Activated naive CD4-positive, alpha-beta T cell treated with anti-CD3 and anti-CD28 coated beads, Interleukin-2, amount 50 U/mL, for 16 hours (primary cell): ENCODE data around the gene PPP6R2.
"Not testable (repeated sequence)": the region's sequence is repeated elsewhere in the genome, so short reads cannot be mapped to it uniquely, and the experiment has no call there.

ENCODE experiments used
- DNase-seq: peaks from one replicate; pipeline ENCODE4 v3.0.0-alpha.2; 2020

Gene PPP6R2

DNA sequence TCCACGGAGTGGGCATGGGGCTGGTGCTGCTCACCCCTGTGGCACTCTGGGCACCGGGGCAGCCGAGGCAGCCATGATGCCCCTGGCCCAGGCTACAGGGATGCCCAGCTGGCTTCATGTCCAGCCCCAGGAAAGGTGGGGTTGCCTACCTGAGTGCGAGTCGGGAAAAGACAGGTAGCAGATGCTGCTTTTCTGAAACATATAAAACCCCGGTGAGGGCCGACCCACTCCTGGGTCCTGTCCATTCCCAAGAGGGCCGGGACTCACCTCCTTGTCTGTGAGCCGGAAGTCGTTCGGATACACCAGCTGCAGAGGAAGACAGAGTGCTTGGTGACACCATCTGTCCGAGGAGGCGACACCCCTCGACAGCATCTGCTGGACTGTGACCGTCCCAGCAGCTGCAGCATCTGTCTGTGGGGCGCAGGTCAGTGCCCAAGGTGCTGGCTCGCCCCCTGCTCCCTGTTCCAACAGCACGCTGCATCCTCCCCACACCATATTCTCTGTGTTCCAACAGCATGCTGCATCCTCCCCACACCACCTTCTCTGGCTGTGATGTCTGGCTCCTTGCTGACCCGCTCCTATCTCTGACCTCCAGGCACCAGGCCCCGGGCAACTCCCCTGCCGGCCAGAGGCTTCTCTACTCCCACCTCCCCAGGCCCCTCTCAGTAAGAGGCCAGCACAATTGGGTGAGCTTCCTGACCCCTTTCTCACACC is 24.3 kb upstream of the PPP6R2 start:
- peak; percentile 9 for DNase-seq

DNA sequence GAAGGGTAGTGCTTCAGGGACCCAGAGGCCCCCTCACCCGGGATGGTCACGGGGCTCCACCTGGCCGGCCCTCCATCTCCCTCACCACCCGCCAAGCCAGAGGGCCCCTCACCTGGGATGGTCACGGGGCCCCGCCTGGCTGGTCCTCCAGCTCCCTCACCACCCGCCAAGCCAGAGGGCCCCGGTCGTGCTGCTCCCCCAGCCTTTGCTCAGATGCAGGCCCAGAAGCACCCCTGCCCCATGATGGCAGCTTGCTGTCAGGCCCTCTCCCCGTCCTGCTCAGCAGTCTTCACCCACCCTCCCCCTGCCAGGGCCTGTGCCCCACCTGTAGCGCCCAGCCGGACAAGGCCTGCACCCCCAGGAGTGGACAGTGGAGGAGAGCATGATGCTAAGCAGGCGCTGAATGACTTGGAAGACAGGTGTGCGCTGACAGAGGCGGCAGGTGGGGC is 23.6 kb upstream of the PPP6R2 start:
- DNase-seq: no peak

DNA sequence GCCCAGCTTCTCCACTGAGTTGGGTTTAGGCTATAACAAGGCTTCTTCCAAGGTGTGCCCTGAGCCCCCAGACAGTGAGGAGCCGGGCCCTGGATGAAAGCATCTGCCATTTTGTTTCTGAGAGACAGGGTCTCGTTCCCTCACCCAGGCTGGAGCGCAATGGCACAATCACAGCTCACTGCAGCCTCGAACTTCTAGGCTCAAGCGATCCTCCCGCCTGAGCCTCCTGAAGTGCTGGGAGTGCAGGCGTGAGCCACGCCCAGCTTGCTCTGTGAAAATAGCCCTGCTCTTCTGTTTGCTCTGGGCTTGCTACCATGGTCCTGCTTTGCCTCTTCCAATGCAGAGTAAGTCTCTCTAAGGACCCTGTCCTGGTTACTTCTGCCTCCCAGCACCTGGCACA is 23.0 kb upstream of the PPP6R2 start:
- DNase-seq: no peak

DNA sequence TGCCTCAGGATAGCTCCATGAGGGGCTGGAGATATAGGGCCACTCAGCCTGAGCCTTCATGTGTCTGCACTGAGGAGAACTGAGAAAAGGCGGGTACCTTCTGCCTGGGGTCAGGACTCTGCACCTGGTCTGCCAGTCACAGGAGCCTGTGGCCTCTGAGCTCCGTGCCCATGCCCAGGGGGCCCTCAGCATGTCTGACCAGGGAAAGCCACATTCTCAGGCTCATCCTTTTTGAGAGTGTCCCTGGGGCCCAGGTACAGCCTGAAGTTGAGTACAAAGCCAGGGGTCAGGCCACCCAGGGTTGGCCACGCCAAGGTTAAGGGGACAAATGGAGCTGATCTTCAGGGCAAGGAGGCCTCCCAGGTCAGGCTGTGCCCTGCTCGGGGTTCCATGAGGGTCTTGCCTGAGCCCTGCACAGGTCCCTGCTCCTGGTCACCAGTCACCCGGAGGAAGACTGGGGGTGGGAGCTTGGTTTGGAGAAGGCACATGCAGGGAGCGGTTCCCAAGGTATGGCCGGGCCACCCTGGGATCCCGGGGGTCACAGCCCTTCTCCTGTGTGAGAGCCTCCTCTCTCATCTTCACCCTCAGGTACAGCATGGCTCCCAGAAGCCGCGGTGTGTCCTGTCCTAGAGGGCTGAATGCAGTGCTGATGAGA is 22.3 kb upstream of the PPP6R2 start:
- no peak for DNase-seq

DNA sequence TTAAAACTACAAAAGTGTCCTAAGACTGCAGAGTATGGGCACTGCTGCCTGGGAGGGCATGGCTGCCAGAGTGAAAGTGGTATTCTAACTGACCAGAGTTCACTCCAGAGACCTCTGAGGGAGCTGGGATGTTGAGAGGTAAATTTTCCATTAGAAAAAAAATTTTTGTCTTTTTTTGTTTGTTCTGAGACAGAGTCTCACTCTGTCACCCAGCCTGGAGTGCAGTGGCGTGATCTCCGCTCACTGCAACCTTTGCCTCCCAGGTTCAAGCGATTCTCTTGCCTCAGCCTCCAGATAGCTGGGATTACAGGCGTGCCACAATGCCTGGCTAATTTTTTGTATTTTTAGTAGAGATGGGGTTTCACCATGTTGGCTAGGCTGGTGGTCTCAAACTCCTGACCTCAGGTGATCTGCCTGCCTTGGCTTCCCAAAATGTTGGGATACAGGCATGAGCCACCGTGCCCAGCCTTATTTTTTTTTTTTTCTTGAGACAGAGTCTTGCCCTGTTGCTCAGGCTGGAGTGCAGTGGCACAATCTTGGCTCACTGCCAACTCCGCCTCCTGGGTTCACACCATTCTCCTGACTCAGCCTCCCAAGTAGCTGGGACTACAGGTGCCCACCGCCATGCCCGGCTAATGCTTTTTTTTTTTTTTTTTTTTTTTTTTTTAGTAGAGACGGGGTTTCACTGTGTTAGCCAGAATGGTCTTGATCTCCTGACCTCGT is 20.6 kb upstream of the PPP6R2 start:
- peak; percentile 14 for DNase-seq

DNA sequence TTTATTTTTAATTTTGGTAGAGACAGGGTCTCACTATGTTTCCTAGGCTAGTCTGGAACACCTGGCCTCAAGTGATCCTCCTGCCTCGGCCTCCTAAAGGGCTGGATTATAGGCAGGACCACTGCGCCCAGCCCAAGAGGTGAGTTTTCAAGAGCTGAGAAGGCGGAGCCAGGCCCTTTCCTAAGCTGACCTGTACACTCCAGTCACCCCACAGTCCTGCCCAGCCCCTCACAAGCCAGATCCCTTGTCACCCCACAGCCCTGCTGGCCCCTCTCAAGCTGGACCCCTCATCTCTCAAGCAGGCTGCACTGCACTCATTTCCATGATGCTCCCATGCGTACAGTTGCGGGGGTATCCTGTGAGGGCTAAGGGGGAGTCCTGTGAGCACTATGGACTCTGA is 19.2 kb upstream of the PPP6R2 start:
- DNase-seq: no peak

DNA sequence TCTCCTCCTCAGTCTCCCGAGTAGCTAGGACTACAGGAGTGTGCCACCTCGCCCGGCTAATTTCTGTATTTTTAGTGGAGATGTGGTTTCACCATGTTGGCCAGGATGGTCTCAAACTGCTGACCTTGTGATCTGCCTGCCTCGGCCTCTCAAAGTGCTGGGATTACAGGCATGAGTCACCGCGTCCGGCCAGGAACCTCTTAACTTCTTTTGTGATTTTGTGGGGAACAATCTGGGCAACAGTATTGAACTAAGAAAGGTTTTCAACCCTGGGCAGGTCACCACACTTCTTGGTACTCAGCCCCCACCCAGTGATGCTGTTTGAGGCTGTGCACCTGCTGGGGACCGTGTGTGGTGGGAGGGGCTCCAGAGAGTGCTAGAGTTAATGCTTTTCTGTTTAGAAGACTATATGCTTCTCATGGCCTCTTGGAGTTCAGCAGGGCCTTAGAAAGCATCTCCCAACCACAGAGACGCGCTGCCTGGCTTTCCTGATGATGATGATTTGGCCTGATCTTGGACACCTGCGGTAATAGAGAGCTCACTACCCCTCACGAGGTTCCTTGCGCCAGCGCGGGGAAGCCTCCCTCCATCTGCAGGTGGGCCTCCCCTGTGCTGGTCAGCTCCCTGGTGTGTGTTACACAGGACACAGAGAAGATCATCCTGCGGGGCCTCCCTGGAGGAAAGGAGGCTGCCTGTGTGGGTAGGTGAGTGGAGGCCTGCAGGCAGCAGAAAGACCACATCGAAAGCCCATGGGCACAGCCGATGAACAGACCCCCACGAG is 17.5 kb upstream of the PPP6R2 start:
- no peak for DNase-seq

DNA sequence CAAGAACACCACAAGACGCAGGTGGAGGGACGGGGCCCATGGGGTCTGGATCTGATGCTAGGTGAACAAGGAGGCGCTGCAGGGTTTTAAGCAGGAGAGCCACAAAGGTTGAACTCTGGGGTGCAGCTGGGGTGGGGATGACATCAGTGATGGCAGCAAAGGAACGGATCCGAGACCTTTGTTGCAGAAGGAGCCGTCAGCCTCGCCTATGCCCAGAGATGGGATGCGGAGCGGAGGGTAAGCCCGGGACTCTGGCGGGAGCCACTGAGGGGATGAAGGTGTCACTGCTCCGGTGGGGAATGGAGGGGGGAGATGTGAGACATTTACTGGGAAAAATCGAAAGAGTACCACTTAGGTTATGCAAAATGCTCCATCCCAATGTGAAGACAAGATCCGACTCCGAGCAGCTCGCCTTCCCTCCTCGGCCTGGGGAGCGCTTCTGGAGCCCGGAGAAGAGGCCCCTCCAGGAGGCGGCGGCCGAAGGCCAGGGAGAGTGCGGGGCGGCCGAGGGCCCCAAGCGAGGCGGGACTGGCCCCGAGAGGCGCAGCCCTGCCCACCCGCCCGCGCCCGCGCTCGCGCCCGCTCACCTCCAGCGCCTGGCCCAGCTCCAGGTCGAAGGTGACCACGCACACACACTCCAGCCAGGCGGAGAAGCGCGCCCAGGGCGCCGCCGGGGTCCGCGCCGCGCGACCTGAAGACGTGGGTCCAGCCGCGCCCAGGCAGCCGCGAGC is 16.7 kb upstream of the PPP6R2 start:
- DNase-seq: no peak

DNA sequence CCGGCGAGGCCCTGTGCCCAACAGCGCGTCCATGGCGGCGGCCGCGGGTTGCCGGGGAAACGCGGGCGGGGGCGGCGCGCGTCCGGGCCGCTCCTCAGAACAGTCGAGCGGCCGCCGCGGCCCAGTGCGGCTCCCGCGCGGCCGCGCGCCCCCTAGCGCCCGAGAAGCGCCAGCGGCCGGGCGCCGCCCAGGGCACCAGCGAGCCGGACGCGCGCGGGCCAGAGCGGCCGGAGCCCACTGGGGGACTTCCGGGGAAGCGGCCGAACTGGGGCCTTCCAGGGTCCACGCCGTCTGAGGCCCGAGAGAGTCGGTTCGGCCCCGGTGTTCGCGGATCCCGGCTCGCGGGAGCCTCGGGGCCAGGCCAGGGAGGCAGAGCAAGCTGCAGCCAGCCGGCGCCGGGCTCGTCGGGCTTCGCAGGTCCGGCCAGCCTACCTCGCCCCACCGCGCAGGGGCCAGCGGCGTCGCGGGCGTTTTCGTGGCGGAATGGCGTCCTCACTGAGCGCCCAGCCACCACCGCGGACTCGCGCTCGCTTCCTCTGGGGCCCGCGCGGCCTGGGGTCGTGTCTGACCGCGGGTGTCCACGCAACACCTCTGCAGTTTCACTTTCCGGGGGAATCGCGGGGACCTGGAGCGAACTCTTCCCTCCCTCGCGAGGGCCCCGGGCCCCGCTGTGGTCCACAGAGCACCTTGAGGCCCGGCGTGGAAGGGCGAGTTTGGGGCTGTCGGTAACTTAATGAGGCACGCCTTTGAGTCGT is 16.0 kb upstream of the PPP6R2 start, which contains the start of gene DENND6B:
DENND6B (minus strand) TSS at position 57 of the 755 bp plus-strand sequence; CDS start at position 33, 24 bp downstream.
- peak; percentile 63 for DNase-seq

DNA sequence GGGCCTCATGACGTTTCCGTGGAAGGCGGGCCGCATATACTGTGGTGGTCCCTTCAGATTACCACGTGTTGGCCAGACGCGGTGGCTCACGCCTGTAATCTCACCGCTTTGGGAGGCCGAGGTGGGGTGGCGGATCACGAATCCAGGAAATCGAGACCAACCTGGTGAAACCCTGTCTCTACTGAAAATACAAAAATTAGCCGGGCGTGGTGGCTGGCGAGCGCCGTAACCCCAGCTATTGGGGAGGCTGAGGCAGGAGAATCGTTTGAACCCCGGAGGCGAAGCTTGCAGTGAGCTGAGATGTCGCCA is 15.5 kb upstream of the PPP6R2 start:
- no peak for DNase-seq

DNA sequence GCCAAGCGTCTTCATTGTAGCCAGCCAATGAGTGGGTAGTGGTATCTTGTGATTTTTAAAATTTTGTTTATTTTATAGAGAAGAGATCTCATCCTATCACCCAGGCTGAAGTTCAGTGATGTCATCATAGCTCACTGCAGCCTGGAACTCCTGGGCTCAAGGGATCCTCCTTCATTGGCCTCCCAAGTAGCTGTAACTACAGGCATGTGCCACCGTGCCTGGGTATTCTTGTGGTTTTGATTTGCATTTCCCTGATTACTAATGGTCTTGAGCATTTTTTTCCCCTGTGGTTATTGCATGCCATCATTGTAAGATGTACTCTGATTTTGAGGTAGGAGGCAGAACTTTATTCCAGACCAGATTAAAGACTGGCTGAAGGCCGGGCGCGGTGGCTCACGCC is 13.9 kb upstream of the PPP6R2 start:
- DNase-seq: no peak

DNA sequence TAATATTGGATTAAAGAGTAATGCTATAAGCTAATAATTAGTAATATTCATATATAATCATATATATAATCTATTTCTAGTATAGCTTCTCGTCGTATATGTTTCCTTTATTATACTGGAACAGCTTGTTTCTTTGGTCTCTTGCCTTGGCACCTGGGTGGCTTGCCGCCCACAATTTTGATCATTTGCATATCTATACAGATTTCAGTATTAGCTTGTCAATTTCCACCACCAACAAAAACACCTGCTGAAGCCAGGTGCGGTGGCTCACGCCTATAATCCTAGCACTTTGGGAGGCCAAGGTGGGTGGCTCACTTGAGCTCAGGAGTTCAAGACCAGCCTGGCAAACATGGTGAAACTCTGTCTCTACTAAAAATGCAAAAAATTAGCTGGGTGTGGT is 8.7 kb upstream of the PPP6R2 start:
- DNase-seq: not testable (repeated sequence)

DNA sequence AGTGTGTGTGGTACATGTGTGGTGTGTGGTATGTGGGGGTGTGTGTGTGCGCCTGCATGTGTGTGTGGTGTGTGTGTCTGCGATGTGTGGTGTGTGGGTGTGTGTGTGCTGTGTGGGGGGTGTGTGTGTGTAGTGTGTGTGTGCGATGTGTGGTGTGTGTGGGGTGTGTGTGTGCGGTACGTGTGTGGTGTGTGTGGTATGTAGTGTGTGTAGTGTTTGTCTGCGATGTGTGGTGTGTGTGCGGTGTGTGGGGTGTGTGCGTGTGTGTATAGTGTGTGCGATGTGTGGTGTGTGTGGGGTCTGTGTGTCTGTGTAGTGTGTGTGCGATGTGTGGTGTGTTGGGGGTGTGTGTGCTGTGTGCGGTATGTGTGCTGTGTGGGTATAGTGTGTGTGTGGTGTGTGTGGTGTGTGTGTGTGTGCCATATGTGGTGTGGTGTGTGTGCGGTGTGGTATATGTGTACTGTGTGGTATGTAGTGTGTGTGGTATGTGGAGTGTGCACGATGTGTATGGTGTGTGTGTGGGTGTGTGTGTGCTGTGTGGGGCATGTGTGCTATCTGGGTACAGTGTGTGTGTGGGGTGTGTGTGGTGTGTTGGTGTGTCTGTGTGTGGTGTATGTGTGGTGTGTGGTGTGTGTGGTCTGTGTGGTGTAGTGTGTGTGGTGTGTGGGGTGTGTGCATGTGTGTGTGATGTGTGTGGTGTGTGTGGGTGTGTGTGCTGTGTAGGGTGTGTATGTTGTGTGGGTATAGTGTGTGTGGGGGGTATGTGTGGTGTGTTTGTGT is 5.7 kb upstream of the PPP6R2 start:
- no peak for DNase-seq

DNA sequence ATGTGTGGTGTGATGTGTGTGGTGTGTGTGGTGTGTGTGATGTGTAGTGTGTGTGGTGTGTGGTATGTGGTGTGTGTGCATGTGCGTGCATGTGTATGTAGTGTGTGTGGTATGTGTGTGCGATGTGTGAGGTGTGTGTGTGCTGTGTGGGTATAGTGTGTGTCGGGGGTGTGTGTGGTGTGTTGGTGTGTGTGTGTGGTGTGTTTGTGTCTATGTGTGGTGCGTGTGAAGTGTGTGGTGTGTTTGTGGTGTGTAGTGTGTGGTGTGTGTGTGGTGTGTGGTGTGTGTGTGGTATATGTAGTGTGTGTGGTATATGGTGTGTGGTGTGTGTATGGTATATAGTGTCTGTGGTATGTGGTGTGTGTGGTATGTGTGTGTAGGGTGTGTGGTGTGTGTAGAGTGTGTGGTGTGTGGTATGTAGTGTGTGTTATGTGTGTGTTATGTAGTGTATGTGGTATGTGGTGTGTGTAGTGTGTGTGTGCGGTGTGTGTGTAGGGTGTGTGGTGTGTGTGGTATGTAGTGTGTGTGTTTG is 5.0 kb upstream of the PPP6R2 start:
- DNase-seq: no peak

DNA sequence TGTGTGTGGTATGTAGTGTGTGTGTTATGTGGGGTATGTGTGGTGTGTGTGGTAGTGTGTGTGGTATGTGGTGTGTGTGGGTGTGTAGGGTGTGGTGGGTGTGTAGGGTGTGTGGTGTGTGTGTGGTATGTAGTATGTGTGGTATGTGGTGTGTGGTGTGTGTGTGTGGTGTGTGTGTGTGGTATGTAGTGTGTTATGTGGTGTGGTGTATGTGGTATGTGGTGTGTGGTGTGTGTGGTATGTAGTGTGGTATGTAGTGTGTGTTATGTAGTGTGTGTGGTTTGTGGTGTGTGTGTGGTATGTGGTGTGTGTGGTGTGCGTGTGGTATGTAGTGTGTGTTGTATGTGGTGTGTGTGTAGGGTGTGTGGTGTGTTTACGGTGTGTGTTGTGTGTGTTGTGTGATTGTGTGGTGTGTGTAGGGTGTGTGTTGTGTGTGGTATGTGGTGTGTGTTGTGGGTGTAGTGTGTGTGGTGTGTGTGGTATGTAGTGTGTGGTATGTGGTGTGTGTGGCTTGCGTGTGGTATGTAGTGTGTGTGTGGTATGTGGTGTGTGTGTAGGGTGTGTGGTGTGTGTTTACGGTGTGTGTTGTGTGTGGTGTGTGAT is 4.2 kb upstream of the PPP6R2 start:
- DNase-seq: no peak

DNA sequence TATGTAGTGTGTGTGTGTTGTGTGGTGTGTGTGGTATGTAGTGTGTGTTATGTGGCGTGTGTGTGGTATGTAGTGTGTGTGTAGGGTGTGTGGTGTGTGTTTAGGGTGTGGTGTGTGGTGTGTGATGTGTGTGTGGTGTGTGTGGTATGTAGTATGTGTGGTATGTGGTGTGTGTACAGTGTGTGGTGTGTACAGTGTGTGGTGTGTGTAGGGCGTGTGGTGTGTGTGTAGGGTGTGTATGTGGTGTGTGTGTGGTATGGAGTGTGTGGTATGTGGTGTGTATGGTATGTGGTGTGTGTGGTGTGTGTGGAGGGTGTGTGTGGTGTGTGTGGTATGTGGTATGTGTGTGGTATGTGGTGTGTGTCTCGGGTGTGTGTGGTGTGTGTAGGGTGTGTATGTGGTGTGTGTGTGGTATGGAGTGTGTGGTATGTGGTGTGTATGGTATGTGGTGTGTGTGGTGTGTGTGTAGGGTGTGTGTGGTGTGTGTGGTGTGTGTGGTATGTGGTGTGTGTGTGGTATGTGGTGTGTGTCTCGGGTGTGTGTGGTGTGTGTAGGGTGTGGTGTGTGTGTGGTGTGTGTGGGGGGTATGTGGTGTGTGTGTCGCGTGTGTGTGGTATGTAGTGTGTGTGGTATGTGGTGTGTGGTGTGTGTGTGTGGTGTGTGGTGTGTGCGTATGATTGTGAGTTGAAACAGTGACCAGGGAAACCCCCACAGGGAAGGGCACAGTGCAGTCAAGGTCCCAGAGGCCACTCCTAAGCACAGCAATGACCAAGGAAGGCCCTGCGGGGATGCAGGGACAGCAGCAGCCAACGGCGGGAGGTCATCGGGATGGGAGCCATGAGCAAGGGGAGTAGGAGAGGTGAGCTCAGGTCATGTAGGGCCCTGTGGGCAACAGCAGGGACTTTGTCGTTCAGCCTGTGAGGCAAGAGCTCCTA is 2.9 kb upstream of the PPP6R2 start:
- DNase-seq: no peak

DNA sequence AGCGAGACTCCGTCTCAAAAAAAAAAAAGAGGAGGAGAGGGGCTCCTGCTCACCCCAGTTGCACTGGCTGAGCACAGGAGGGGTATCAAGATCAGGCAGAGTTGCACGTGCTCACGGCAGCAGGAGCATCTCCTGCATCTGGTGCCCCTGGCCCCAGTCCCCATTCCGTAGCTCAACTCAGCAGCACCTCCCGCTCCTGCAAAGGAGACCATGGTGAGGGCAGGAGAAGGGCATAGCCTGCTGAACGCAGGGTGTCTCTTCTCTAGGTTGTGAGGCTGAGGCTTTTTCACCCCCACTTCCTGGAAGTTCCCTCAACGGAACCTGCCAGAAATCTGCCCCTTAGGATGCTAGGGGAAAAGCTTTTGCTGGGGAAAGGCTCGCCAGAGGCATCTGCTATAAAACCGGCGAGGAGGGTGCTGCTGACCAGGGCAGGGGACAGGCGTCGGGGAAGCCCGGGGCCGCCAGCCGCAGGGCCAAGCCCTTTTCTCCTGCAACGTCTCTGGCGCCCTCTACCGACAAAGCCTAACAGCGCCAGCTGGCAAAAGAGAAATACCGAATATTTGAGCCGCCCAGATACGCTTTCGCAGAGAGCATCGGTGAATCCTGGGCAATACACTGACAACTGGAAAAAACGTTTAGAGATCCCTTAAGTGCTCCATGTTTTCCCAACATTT is 1.0 kb upstream of the PPP6R2 start:
- DNase-seq: peak; percentile 89

DNA sequence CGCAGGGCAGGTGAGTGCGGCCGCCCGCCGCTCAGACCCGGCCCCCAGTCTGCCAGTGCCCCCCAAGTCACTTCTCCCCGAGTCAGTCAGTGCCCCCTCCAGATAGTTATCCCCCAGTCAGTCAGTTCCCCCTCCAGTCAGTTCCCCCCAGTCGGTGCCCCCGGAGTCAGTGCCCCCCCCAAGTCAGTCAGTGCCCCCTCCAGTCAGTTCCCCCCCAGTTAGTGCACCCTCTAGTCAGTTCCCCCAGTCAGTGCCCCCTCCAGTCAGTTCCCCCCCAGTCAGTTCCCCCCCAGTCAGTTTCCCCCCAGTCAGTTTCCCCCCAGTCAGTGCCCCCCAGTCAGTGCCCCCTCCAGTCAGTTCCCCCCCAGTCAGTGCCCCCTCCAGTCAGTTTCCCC is 411 bp downstream of the PPP6R2 start:
- DNase-seq: no peak

DNA sequence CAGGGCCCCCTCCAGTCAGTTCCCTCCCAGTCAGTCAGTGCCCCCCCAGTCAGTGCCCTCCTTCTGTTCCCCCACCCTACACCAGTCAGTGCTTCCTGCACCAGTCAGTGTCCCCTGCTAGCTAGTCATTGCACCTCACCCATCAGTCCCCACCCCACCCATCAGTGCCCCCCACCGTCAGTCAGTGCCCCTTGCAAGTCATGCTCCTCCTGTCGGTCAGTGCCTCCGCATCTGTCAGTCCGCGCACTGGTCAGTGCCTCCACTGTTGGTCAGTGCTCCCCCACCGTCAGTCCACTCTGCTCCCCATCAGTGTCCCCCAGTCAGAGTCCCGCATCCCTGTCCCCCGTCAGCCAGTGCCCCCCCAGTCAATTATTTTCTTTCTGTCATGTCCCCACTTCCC is 3.3 kb downstream of the PPP6R2 start:
- DNase-seq: no peak
